GM19324 (cell line): Measurements from ENCODE around the gene PML.

Experiments
- ATAC-seq: cut with Tn5 transposase; IDR thresholded peaks from one replicate; pipeline ENCODE4 v1.9.1; 2021; ENCODE audit warnings: mild to moderate bottlenecking, moderate library complexity; ENCODE audit not compliant: unreplicated experiment, low FRiP score

PML gene, protein sequence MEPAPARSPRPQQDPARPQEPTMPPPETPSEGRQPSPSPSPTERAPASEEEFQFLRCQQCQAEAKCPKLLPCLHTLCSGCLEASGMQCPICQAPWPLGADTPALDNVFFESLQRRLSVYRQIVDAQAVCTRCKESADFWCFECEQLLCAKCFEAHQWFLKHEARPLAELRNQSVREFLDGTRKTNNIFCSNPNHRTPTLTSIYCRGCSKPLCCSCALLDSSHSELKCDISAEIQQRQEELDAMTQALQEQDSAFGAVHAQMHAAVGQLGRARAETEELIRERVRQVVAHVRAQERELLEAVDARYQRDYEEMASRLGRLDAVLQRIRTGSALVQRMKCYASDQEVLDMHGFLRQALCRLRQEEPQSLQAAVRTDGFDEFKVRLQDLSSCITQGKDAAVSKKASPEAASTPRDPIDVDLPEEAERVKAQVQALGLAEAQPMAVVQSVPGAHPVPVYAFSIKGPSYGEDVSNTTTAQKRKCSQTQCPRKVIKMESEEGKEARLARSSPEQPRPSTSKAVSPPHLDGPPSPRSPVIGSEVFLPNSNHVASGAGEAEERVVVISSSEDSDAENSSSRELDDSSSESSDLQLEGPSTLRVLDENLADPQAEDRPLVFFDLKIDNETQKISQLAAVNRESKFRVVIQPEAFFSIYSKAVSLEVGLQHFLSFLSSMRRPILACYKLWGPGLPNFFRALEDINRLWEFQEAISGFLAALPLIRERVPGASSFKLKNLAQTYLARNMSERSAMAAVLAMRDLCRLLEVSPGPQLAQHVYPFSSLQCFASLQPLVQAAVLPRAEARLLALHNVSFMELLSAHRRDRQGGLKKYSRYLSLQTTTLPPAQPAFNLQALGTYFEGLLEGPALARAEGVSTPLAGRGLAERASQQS

GRCh38 chr15:73994413-73994883, at the start of gene PML:
Gene PML (plus strand): TSS chr15:73994716. CDS start chr15:73994813, 97 bp downstream.
- ATAC-seq: peak; percentile 64

GRCh38 chr15:73945130-73945508, 49.4 kb upstream of the PML start:
- ATAC-seq: no peak

GRCh38 chr15:73946046-73946721, 48.3 kb upstream of the PML start:
- no peak for ATAC-seq

- no peak for ATAC-seq
These were observed 47.6 kb upstream of the PML start for GRCh38 chr15:73946795-73947370.

DNA sequence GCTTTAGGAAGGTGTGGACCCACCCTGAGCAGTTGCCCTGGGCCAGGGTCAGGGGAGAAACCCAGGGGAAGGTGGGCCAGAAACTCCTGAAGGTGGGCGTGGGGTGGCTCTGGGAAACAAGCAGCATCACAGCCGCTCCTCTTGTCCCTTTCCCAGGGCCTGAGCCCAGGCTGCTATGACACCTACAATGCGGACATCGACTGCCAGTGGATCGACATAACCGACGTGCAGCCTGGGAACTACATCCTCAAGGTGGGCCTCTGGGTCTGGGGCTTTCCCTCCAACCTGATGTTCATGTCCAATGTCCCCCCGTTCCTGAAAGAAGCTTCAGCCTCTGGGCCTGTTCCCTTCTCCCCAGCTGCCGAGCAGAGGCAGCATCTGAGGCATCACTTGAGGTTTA, 46.9 kb upstream of the PML start:
- ATAC-seq: no peak

- ATAC-seq: no peak
These were observed 46.1 kb upstream of the PML start for GRCh38 chr15:73948396-73948795.

DNA sequence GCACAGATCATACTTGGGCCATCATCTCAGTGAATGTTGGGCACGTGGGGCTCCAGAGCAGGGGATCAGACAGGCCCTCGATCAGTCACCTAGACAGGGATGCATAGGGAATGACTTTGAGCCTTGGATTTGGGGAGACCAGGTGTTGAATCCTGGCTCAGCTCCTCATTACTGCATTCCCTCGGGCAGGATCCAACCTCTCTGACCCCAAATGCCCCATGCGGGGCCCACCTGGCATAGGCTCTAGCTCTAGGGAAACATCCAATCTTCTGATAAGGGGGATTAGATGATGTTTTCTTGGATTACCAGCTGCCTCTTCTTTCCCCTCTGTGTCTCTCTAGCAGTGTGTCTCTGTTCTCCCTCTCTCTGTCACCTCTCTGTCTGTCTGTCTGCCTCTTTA, 45.5 kb upstream of the PML start:
- ATAC-seq: no peak

GRCh38 chr15:73949496-73949895, 45.0 kb upstream of the PML start:
- ATAC-seq: no peak

- no peak for ATAC-seq
These were observed 44.1 kb upstream of the PML start for GRCh38 chr15:73950479-73950830.

DNA sequence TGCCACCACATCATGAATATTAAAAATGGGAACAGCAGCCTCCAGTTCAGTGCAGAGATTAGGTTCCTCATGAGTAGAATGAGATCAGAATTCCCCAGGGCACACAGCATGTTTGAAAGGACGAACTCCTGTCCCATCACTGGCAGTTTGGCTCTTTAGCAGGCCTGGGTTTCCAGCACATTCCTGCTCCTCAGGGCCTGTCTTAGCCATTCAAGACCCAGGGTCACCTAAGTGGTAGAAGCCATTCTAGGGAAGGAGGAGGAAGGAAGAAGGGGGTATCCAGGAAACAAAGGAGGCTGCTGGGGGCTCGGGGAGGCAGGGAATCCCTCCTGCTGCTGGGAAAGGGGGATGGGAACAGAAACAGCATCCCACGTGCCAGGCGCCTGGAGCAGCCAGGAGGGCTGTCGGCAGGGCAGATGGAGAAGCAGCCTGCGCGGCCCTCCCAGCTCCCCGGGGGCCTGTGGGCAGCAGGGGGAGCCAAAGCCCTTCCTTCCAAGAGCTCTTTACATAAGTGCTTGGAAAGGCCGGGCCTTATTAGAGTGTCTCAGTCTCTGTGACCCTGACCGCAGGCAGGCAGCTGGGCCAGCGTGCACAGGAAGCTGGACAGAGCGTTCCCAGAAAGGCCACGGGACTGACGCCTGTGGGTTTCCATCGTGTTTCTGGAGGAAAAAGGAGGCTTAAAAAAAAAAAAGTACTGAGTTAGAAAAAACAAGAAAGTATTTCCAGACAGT, 43.5 kb upstream of the PML start:
- ATAC-seq: no peak

DNA sequence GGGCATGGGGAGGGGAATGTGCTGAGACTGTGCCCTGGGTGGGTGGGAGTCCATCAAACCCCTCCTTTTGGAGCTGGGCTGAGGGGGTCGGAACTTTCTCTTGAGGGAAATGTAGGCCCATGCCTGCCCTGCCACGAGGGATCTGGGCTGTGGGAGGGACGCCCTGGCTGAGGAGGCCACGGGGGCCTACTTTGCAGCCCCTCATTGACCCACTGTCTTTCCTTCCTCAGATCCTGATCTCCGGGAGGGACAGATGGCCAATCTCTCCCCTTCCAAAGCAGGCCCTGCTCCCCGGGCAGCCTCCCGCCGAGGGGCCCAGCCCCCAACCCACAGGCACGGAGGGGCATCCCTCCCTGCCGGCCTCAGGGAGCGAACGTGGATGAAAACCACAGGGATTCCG, 42.9 kb upstream of the PML start:
- ATAC-seq: no peak

DNA sequence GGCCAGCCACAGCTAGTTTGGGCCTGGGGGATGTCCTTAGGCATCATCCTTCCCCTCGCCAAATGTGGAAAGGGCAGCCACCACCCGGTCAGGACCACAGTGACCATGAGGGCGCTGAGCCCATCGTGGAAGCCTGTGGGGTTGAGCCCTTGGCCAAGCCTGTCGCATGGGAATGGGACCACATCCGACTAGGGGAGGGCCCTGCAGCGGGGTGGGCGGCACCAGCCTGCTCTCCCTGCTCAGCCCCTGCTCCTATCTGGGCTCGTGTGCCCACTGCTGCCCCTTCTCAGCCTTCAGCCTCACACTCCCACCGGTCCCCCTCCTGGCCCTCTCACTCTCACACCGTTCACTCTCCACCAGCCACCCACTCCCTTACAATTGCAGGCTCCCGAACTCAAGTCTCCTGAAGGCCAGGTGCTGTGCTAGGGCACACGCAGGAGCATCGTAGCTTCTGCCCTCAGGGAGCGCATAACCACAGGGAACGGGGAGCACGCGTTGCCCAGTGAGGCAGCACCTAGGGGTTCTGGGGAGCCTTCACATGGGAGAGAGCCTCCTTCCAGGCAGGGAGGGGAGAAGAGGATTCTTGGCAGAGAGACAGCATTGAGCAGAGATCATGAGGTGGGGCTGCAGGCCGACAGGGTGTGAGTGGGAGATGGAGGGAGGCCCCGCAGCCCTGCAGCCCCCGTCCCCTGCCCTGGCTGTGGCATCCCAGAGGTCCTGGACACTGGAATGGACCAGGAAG, 42.2 kb upstream of the PML start:
- ATAC-seq: no peak

- no peak for ATAC-seq
These were observed 41.4 kb upstream of the PML start for GRCh38 chr15:73952913-73953750.

DNA sequence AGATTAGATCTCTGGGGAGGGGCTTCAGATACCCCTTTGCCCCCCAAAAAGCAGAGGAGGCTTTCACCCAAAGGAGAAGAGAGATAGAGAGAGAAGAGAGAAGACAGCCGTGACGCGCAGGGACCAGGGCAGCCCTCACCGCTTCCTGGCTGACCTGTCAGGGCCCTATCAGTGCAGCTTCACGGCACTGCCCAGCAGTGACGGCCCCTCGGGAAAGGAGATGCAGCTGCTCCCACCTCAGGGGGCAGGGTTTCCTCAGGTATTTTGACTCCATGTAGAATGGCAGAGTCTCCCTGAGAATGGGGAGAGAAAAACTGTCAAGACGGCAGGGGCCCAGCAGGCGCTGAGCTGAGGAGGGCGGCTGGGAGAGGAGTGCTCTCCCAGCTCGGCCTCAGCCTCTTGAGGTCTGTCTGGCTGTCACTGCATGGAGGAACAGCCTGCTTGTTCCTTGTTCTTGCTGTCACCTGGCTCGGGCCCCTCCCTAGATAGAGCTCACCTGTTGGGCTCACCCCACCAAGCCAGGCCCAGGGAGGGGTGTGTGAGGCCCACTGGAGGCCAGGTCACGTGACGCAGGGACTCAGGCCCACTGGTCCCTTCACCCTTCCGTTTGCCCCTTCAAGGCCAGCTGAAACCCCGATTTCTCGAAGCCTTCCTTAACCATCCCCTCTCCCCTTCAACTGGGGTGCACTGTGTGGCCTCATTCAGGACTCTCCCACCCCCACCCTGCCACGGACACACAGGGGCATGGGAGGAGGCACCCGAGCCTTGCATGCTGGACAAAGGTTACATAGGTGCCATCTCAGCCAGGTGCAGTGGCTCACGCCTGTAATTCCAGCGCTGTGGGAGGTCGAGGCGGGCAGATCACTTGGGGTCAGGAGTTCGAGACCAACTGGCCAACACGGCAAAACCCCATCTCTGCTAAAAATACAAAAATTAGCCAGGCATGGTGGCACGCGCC, 40.0 kb upstream of the PML start:
- no peak for ATAC-seq

DNA sequence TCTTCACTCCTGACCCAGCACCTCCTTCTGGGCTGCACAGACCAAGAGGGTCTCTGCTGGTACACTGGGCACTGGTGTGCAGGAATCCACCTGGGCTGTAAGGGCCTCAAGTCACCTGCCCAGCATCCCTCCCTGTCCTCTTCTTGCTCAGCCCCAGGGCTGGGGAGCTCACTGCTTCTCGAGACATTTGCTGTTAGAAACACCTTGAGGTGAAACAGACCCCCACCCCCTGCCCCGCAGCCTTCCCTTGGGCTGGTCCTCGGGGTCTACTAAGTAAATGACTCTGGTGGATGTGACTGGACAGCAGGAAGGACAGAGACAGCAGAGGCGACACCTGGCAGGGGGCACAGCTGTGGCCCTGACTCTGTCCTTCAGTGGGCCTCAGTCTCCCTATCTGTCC, 39.2 kb upstream of the PML start:
- no peak for ATAC-seq

DNA sequence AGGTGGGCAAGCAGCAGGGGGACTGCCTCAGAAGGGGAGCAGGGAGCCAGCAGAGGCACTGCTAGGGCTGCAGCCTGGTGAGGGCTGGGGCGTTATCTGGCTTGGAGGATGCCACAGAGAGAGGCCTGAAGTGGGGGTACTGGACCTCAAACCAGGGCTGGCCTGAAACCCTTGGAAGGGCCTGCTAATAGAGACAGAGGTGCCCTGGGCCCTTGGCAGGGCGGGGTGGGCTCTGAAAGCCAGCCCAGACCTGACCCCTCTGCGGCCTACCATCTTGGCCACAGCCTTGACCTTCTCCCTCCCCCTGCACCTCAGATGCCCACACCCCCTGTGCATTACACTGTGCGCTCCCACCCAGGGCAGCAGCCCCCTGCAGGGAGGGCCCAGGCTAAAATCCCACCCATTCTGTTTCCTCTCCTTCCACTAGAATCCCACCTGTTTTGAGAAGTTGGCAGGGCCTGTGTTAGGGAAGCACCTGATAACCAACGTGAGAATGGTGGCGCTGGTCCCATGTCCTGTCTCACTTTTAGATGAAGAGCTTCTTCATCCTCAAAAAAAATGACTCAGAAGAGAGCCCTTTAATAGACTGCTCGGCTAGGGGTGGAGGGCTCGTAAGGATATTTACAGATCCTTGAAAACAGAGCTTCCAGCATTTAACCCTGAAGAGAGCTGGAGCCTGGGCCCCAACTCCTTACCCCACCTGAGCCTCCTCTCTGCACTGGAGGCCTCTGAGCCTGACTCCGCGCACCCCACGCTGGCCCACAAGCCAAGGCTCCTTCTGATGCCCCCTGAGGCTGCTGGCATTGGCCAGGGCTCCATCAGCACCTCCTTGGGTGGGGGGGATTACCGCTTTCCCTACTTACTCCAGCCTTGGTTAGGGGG, 38.4 kb upstream of the PML start:
- ATAC-seq: no peak
